ENCODE data around the gene ADORA2A.

ADORA2A gene

DNA sequence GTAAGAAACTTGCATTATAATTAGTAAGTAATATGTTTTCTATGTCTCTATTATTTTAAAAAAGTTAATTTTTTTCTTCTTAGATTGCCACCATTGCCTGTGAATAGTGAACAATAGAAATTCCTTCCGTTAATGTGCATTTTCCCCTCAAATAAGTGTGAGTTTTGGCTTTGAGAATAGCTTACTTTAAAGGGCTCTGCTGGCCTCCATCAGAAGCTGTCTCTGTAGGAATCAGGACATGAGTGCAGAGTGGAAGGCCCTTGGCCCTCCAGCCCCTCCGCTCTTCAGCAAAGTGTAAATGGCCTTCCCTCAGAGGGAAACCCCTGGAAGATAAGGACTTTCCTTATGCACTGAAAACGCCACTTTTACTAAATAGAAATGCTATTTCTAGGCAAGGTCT lies 24.1 kb upstream of the ADORA2A start:
- no peak for DNase-seq (ENCODE audit: low read depth)

DNA sequence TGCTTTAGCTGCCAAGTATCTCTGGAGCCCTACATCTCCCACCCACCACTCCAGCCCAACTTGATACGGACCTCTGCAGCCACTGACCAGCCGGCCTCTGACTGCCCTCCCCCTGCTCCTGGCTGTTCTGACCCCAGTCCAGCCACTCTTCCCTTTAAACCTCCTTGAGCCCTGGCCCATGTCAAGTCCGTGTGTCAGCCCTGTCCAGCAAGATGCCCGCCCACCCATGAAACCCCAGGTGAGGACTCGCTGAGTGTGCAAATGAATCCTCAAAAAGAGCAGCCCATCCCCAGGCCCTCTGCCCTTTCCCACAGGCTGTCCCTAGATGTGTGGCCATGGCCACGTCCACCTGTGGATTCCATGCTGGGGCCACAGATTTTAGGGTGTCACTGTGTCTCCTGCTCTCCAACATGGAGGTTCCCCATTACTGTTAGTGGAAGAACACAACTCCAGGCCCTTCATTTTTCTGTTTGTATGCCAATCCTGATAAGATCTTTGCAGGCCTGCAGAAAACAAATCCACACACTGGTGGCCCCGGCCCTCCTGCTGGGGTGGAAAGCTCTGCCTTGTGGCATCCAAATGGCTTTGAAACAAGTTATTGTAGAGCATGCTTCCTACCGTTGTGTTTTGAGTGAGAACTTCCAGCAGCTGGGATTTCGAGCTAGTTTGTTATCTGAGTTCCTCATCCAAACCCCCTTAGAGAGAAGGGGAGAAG lies 22.7 kb upstream of the ADORA2A start:
- DNase-seq (ENCODE audit: low read depth), result no peak

DNA sequence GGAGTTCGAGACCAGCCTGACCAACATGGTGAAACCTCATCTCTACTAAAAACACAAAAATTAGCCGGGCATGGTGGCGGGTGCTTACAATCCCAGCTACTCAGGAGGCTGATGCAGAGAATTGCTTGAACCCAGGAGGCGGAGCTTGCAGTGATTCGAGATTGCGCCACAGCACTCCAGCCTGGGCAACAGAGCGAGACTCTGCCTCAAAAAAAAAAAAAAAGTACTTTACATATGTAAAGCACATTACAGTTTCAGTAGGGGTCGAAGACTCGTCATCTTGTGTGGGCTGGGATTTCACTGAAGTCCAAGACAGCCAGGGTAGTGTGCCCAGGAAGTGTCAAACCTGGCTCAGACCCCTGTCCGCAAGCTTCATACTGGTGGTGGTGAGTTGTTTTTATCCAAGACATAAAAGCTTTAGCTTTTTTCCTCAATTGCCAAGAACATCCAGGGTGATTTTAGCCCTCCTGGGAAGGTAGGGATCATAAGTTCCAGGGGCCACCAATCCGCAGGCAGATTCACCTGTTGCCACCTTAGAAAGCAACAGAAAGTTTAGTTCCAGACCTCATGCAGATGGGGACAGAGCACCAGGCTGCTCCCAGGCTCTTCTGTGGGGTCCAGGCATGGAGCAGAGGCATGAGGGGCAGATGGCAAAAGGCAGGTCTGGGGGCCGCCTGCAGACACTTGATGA lies 21.6 kb upstream of the ADORA2A start:
- DNase-seq (ENCODE audit: low read depth), result no peak

DNA sequence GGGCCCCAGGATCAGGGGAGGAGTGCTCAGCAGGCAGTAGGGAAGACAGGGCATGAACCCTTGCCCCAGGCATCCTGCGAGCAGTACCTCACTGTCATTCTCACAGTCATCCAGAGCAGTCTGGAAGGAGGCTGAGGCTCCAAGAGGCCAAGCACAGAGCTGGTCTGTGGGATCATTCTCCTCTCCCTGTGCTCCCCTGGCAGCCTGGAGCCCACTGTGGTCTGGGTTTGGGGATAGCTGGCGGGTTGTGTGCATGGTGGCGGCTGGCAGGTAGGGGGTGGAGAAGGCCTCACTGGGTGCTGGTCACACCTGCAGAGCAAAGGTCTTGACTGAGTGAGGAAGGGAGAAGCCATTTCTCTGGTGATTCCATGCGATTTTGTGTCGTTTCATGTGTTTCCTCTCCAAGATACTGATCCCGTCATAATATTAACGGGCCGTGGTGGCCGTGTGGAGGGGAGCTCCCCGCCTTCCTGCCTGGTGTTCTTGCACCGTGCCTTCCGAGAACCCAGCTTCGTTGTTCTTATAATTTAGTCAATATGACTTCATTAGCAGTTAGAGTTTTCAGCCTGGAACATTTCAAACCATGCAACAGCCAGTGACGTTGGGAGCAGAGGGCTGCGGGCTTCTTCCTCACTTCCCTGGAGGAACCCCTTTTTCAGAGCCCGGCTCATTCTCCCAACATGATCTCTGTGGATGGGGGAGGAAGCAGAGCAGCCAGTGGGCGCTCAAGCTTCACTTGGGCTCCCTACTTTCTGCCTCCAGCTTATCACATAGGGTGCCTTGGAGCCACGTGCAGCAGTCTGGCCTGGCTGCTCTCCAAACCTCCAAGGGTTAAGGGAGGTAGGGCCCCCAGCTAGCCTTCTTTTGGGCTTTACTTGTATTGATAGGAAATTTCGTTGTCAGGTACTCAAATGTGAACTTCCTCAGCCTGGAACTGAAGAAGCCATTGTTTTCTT lies 20.8 kb upstream of the ADORA2A start:
- no peak for DNase-seq (ENCODE audit: low read depth)

DNA sequence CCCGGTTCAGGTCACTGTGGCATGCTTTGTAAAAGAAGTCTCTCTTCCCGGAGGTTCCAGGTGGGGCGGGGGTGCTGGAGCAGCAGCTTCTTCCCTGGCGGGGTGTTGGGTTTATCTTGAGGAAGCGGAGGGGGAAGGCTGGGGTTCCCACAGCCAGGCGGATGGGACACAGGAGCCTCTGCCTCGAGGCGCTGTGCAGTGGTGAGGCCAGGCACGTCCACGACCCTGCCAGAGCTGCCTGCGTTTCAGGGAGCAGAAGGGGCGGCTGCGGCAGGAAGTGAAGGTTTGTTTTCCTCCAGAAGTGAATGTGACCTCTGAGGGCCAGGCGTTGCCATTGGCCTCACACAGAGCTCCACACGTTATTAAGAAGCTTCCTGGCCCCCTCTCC lies 20.1 kb upstream of the ADORA2A start:
- DNase-seq (ENCODE audit: low read depth), result no peak

DNA sequence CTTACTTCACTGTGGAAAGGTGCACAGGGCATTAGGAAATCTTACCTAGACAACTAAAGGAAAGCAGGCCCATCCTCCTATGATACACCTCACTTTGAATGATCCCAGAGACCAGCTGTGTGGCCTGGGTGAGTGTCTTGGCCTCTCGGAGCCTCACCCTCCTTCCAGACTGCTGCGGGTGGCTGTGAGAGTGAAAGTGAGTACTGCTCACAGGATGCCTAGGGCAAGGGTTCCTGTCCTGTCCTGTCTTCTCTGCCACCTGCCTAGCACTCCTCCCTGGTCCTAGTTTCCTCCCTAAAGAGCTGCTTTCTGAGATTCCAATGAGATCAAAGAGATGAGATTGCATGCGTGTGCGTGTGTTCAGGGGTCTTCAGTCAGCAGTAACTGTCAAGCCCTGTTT lies 19.5 kb upstream of the ADORA2A start:
- DNase-seq (ENCODE audit: low read depth), result no peak

DNA sequence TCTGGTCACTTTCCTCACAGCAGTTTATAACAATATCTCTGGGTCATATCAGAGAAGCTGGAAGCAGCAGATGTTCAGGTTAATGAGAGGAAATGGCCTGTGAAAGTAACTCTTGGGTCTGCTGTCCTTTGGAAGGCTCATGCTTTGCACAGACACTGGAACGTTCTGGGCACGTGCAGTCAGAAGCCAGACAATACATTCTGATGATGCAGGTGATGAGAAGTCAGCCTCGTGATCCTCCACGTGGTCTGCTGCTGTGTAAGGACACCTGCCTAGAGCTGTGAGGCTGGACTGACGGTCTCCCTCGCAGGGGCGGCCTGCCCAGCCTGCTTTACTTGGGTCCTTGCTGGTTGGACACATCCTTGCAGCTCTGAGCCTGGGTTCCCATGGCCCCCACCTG lies 18.8 kb upstream of the ADORA2A start:
- DNase-seq (ENCODE audit: low read depth), result no peak

DNA sequence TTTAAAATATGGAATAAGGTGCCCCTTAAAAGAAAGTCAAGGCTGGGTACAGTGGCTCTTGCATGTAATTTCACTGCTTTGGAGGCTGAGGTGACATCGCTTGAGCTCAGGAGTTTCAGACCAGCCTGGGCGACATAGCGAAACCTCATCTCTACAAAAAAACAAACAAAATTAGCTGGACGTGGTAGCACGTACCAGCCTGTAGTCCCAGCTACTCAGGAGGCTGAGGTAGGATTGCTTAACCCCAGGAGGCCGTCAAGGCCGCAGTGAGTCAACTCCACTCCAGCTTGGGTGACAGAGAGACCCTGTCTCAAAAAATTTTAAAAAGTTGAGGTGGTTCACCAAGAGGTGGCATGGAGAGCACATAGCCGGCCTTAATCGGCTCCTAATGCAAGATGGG lies 17.7 kb upstream of the ADORA2A start:
- no peak for DNase-seq (ENCODE audit: low read depth)

DNA sequence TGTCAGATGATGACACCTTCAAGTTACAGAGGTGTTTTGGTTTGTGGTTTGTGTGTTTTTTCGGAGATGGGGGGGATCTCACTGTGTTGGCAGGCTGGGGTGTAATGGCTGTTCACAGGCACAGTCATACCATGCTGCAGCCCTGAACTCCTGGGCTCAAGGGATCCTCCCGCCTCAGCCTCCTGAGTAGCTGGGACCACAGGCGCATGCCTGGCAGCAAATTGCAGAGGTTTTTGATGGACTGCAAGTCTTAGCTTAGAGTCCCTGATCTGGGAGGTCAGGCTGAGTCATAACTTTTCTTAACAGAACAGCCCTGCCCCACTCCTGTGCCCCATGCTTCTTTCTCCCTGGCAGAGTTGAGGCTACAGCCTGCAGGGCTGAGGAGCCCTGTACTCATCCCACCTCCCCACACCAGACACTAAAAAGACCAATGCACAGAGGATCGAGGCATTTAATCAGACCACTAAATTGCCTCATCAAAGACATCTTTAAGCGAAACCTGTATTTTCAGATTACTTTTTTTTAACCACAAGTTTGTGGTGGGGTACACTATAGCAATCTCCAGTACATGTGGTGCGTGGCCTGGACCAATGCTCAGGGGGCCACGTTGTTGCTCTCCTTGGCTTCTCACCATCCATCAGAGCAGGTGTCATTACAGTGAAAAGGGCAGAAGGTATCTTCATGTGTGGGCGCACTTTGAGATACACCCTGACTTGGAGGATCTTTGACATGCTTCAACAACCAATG lies 17.1 kb upstream of the ADORA2A start:
- DNase-seq (ENCODE audit: low read depth), result no peak

DNA sequence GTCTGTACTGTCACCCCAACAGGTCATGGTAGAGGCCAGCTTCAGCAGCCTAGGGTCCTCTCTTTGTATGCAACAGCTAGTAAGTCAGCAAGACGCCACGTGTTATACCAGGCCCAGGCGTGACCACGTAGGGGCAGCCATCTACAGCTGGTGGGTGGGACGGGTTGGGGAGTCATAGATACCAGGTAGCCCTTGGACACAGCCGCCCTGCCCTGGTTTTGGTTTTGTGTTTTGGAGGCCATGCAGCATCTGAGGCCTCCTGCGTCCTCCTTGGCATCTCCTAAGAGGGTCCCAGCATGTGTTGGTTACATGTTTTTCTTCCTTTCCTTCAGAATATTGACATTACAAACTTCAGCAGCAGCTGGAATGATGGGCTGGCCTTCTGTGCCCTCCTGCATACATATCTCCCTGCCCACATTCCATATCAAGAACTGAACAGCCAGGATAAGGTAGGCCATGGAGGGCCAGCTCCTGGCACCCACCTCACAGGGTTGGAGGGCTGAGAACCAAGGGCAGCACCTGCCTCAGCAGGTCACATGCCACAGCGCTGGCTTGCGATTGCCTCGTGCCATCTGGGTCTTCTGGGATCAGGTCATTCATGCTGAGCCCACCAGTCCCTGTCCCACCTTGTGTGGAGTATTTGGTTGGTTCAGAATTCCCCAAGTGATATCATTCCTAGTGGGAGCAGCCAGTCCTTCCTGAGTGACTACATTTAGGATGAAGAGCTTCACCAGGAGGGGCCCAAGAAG lies 16.0 kb upstream of the ADORA2A start:
- DNase-seq (ENCODE audit: low read depth), result no peak

DNA sequence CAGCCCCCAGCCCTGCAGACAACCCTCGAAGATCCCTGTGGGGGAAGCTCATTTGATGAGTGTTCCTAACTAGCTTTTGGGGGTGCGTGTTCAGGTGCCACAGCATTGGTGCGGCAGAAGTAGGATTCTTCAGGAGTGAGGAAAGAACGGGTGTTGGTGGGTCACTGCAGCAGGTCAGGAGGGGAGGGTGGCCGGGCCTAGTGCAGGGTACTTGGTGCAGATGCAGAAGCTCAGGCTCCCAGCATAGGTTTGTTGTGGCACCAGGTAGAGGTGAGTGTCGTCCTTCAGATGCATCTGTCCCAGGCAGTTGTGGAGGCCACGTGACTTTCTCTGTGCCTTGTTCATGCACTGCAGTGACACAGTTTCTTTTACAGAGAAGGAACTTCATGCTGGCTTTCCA lies 15.1 kb upstream of the ADORA2A start:
- no peak for DNase-seq (ENCODE audit: low read depth)

DNA sequence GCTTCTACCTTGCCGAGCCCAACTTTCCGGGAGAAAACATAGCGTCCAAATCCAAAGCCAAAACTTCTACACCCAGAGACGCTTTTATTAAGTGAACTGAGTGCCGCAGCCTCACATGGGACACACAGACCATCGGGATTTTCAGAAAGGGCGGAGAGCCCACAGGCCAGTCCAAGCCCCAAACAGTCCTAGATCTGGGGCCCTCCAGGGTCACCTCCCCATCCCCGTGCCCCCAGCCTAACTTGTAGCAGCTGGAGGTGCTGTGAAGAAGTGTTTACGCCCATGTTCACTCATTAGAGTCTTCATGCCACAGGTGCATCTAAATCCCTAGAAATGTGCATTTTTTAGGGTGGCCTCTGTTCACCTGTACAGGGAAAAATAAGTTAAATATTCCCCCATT lies 14.1 kb upstream of the ADORA2A start:
- DNase-seq (ENCODE audit: low read depth), result no peak

DNA sequence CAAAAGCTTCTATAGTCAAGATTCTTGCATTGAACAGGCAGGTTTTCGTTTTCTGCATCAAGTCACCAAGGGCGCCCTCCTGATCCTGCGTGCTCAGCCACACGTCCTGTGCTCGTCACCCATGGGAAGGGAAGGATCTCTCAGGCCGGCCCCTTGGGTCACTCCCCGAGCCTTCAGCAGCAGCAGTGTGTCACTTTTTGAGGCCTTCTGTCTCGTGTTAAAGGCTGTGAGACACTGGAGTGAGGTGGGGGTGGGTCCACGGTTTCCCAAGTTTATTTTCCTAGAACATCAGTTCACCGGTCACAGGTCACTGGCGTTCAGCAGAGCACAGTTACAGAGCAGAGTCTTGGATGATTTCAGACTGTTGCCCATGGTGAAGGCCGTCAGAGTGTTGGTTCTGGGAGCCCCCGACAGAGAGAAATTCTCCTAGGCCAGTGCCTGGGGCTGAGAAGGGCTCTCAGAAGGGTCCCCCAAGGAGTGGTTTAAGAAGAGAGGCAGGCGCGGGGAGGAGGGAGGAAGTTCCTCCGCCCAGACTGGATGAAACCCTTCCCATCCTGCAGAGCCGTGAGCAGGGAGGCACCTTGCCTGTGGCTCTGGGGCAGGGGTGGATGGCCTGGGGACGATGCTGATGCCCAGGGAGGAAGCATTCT lies 13.5 kb upstream of the ADORA2A start:
- no peak for DNase-seq (ENCODE audit: low read depth)

DNA sequence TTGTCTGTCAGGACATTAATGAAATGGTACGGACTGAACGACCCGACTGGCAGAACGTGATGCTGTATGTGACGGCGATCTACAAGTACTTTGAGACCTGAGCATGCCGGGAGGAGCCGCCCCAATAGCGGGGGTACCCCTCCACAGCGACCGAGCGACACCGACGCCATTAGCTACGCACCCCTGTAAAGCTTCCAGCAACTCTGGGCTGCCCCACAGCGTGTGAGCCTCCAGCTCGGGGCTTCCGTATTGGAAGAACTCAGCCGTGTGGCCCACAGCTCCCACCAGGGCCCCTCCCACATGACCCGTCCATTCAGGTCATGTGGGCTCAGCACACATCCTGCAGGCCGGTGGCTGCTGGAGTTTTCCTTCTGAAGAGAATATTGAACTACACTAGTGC lies 12.9 kb upstream of the ADORA2A start:
- DNase-seq (ENCODE audit: low read depth), result no peak

DNA sequence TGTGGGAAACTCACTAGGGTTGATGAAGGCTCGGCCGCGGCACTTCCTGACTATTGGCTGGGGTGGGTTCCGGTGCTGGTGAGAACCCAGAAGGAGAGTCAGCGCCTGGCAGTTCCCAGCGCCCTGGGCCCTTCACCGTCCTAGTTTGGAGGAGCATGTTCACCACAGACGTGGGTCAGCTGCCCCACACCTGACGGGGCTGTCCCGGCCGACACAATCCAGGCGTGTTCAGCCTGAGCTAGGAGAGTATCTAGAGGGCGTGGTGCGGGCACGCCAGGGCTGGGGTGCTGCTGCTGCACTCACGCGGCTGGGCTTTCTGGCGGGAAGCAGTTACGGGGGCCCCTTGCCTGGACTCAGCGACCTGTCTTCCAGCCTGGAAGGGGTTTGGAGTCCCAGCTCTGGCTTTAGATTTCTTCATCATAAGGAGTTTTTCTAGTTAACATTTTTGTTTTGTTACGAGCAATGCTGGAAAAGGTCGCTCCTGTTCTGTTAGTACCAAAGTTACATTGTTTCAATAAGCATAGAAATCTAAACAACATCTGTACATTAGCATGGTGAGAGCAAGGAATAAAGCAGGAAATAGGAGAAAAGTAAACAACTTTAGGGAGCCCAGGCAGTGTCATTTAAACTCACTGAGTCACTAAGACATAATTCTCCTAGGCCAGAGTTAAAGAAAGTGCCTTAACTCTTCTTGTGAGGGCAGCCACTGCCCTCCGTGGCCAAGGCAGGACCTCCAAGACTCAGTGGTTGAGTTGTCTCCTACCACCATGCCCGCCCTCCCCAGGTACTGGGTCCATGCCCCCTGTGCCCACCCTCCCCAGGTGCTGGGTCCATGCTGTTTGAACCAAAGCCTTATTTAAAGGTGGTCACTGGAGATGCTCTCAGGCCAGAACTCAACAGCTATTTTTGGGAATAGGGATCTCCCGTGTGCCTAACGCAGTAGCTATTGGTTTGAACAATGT lies 12.1 kb upstream of the ADORA2A start:
- DNase-seq (ENCODE audit: low read depth), result no peak

DNA sequence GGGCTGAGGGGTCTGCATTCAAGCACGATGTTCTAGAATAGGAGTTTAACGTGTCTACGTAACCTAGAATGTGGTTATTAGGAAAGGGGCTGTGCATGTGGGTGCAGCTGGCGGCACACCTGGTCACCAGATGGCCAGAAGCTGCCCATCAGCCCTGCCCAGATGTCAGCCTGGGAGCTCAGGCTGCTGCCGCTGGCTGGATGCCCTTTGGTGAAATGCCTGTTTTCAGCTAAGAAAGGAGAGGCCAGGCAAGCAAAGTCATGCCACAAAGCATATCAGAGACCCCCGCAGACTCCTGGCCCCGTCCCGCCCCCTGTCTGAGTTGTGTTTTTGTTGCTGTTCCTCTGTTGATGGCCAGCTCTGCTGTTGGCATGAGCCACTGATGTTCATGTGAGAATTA lies 11.3 kb upstream of the ADORA2A start:
- no peak for DNase-seq (ENCODE audit: low read depth)

DNA sequence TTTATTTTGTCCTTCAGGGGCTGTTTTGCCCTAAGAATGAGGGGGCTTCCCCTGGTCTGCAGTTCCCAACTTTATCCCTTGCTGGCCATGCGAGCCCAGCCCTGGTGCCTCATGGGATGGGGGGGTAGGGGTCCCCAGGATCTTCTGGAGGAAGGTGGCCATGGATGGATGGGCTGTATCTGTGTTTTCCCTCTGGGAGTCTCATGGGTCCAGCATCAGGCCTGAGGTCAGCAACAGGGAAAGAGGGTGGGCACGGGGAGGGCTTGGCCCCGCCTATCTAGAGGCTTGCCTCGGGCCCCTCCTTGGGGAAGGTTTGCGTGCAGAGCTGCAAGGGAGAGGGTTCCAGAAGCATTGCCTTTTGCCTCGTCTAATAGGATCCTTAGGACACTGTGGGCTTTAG lies 10.8 kb upstream of the ADORA2A start:
- DNase-seq (ENCODE audit: low read depth), result no peak

DNA sequence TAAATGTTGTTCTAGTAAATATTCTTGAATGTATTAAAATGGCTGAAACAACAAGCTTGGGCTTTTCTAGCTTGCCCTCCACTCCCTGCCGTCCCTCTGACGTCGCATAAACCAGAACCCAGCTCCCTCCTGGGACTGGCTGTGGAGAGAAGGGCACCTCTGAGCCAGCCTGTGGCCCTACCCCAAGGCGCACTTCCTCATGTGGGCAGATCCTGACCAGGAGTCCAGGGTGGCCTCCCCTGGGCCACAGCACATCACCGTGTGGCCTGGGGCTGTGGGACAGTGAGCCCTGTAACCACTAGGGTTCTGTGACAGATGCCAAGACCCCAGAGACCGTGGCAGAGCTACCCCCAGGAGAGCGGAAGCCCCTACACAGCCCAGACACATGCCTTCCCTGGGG lies 10.2 kb upstream of the ADORA2A start:
- DNase-seq (ENCODE audit: low read depth), result no peak

DNA sequence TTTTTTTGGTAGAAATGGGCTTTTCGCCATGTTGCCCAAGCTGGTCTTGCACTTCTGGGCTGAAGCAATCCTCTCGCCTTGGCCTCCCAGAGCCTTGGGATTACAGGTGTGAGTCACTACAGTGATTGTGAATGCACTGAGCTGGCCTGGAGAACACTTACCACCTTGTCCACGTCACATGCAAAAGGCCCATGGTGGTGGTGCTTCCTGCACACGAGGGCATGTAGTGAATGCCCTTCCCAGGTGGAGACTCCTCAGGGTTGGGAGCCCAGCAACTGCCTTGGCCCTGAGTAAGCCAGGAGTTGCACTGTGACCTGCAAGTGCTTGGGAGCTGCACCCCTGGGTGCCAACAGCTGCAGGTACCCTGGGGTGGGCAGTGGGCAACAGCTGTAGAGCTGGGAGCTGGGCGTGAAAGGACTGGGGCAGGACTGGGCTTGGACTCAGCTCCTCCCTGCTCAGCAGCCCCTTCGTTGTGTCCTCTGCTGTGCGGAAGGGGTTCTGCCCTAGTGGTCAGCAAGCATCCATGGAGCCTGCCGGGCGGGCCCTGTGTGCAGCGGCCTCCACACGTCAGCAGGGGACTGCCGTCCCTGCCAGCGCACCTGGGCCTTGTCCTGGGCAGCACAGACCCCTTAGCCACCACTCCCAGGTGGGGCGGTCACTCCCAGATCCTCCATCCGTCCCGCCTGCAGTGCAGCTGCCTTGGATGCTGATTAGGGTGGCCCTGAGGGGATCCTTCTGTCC lies 9.3 kb upstream of the ADORA2A start:
- no peak for DNase-seq (ENCODE audit: low read depth)

All from activated T-helper 9 cell treated with anti-CD3 and anti-CD28 coated beads, Interleukin-2, amount 50 U/mL, for 16 hours (primary cell).